MM.1S (cell line): Measurements from ENCODE around the gene TRUB2.
"Not testable (repeated sequence)": the region's sequence is repeated elsewhere in the genome, so short reads cannot be mapped to it uniquely, and the experiment has no call there.

Source experiments
- DNase-seq: peaks from one replicate; pipeline ENCODE4 v3.0.0-alpha.2; 2015
- H2AFZ ChIP-seq: fragments of 300-600 bp; sonication (generic); 2 replicates; pipeline ENCODE4 v1.6.0; 2016; ENCODE audit warnings: antibody characterized with exemption, low read length
- H3F3A ChIP-seq: fragments of 300-600 bp; sonication (generic); 2 replicates; pipeline ENCODE4 v1.6.1; 2016; ENCODE audit warnings: mild to moderate bottlenecking, antibody characterized with exemption, low read length, moderate library complexity, mixed read lengths; ENCODE audit not compliant: insufficient read depth
- H3K27ac ChIP-seq: fragments of 300-600 bp; sonication (generic); 2 replicates; pipeline ENCODE4 v1.5.1; 2016; ENCODE audit warnings: mild to moderate bottlenecking, low read length
- H3K27me3 ChIP-seq: fragments of 300-600 bp; sonication (generic); replicated peaks from 2 replicates; pipeline ENCODE4 v1.6.0; 2016; ENCODE audit warnings: low read length; ENCODE audit not compliant: insufficient read depth
- H3K36me3 ChIP-seq: fragments of 300-600 bp; sonication (generic); replicated peaks from 2 replicates; pipeline ENCODE4 v1.6.1; 2016; ENCODE audit warnings: mild to moderate bottlenecking, low read length, mixed read lengths; ENCODE audit not compliant: insufficient read depth
- H3K4me1 ChIP-seq: fragments of 300-600 bp; sonication (generic); 2 replicates; pipeline ENCODE4 v1.6.1; 2016; ENCODE audit warnings: low read length, mixed read lengths
- H3K4me2 ChIP-seq: fragments of 300-600 bp; sonication (generic); 2 replicates; pipeline ENCODE4 v1.6.0; 2016; ENCODE audit warnings: low read depth, low read length
- H3K4me3 ChIP-seq: fragments of 300-600 bp; sonication (generic); 2 replicates; pipeline ENCODE4 v1.5.1; 2016; ENCODE audit warnings: low read length, mixed read lengths
- H3K79me2 ChIP-seq: fragments of 300-600 bp; sonication (generic); 2 replicates; pipeline ENCODE4 v1.6.1; 2016; ENCODE audit warnings: mixed run types, low read length, mixed read lengths
- H3K9ac ChIP-seq: fragments of 300-600 bp; sonication (generic); 2 replicates; pipeline ENCODE4 v1.6.1; 2016; ENCODE audit warnings: low read length, mixed read lengths
- H3K9me2 ChIP-seq: fragments of 300-600 bp; sonication (generic); replicated peaks from 2 replicates; pipeline ENCODE4 v1.6.1; 2016; ENCODE audit warnings: mild to moderate bottlenecking, low read length, mixed read lengths; ENCODE audit not compliant: insufficient read depth
- H3K9me3 ChIP-seq: fragments of 300-600 bp; sonication (generic); replicated peaks from 2 replicates; pipeline ENCODE4 v1.6.1; 2016; ENCODE audit warnings: mild to moderate bottlenecking, low read length, mixed read lengths; ENCODE audit not compliant: insufficient read depth
- H4K20me1 ChIP-seq: fragments of 300-600 bp; sonication (generic); 2 replicates; pipeline ENCODE4 v1.6.1; 2016; ENCODE audit warnings: mild to moderate bottlenecking, low read length, moderate library complexity, mixed read lengths; ENCODE audit not compliant: insufficient read depth
- EZH2 ChIP-seq: fragments of 300-600 bp; sonication (generic); optimal IDR thresholded peaks from 2 replicates; pipeline ENCODE3; 2017; ENCODE audit warnings: low read depth, mild to moderate bottlenecking, antibody characterized with exemption, low read length, mixed read lengths
- EZH2phosphoT487 ChIP-seq: fragments of 300-600 bp; sonication (generic); IDR thresholded peaks from 2 replicates; pipeline ENCODE4 v1.6.1; 2018; ENCODE audit warnings: antibody characterized with exemption, low read length
- TF ChIP-seq, protein P1 (sequence below): fragments of 300-600 bp; sonication (generic); IDR thresholded peaks from 2 replicates; pipeline ENCODE4 v1.5.1; 2016; ENCODE audit warnings: antibody characterized with exemption, low read length, mixed read lengths

Gene TRUB2

DNA sequence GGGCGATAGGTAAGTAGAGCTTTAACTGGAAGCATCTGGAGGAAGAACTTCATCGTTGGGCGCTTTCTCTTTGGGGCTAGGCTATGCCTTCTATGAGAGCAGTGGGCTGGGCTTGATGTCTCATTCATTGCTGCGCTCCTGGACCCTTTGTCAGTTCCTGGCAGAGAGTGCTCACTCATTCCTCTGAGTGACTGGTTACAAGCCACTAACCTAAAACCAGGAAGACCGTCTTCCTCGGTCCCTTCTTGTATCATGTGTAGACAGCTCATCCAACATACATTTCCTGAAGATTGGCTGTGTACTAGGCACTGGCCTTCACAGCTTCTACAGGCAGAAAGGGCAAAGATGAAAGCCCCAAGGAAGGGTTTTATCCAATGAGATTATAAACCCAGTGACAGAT lies 39.7 kb downstream of the TRUB2 start:
- Histone ChIP-seq H3K4me2 (no peak overlapping the region), H3K79me2 (no peaks in the 10 kb centered on the region), H3K9ac (no peak overlapping the region), H3K9me2 (no peaks in the 10 kb centered on the region), H3F3A (no peaks in the 10 kb centered on the region), H3K36me3 (no peaks in the 10 kb centered on the region), H3K9me3 (no peaks in the 10 kb centered on the region), H3K4me3 (no peak overlapping the region), H2AFZ (no peak overlapping the region), H4K20me1 (no peaks in the 10 kb centered on the region), H3K27me3 (no peaks in the 10 kb centered on the region), H3K27ac (no peak overlapping the region), H3K4me1 (no peaks in the 10 kb centered on the region)
- no peak for DNase-seq
- TF ChIP-seq, protein P1, sequence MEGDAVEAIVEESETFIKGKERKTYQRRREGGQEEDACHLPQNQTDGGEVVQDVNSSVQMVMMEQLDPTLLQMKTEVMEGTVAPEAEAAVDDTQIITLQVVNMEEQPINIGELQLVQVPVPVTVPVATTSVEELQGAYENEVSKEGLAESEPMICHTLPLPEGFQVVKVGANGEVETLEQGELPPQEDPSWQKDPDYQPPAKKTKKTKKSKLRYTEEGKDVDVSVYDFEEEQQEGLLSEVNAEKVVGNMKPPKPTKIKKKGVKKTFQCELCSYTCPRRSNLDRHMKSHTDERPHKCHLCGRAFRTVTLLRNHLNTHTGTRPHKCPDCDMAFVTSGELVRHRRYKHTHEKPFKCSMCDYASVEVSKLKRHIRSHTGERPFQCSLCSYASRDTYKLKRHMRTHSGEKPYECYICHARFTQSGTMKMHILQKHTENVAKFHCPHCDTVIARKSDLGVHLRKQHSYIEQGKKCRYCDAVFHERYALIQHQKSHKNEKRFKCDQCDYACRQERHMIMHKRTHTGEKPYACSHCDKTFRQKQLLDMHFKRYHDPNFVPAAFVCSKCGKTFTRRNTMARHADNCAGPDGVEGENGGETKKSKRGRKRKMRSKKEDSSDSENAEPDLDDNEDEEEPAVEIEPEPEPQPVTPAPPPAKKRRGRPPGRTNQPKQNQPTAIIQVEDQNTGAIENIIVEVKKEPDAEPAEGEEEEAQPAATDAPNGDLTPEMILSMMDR = no peak
- TF ChIP-seq EZH2phosphoT487 (no peak), EZH2 (no peak)

DNA sequence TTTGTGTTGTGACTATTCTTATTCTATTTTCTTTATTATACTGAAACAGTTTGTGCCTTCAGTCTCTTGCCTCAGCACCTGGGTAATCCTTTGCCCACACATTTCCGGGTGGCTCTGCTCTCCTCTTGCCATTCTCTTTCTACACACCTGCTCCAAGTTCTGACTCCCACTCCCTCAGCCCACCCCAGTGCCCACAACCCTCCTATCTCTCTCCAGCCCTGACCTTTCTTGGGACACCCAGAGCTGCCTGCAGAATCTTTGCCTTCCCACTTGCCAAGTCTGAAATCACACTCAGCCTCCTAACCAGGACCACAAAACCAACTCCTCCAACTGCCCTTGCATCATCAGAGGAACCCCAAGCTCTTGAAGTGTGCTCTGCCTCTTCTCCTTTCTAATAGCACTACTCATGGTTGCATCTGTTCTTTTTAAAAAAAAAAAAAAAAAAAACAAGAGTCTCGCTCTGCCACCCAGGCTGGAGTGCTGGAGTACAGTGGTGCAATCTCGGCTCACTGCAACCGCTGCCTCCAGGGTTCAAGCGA lies 42.1 kb downstream of the TRUB2 start:
- Histone ChIP-seq H3K4me1 (peaks cover 5% of the 10 kb centered on the region; the same call in 1 of the 2 replicates), H3K79me2 (peaks cover 11% of the 10 kb centered on the region), H4K20me1 (no peaks in the 10 kb centered on the region), H3K4me3 (no peak overlapping the region), H3K9ac (no peak overlapping the region), H3K27me3 (no peaks in the 10 kb centered on the region), H3F3A (no peaks in the 10 kb centered on the region), H3K9me2 (no peaks in the 10 kb centered on the region), H2AFZ (no peak overlapping the region), H3K27ac (no peak overlapping the region), H3K4me2 (no peak overlapping the region), H3K9me3 (no peaks in the 10 kb centered on the region), H3K36me3 (no peaks in the 10 kb centered on the region)
- DNase-seq = no peak
- TF ChIP-seq EZH2phosphoT487 (no peak), EZH2 (no peak)
- TF ChIP-seq, protein P1 = no peak

DNA sequence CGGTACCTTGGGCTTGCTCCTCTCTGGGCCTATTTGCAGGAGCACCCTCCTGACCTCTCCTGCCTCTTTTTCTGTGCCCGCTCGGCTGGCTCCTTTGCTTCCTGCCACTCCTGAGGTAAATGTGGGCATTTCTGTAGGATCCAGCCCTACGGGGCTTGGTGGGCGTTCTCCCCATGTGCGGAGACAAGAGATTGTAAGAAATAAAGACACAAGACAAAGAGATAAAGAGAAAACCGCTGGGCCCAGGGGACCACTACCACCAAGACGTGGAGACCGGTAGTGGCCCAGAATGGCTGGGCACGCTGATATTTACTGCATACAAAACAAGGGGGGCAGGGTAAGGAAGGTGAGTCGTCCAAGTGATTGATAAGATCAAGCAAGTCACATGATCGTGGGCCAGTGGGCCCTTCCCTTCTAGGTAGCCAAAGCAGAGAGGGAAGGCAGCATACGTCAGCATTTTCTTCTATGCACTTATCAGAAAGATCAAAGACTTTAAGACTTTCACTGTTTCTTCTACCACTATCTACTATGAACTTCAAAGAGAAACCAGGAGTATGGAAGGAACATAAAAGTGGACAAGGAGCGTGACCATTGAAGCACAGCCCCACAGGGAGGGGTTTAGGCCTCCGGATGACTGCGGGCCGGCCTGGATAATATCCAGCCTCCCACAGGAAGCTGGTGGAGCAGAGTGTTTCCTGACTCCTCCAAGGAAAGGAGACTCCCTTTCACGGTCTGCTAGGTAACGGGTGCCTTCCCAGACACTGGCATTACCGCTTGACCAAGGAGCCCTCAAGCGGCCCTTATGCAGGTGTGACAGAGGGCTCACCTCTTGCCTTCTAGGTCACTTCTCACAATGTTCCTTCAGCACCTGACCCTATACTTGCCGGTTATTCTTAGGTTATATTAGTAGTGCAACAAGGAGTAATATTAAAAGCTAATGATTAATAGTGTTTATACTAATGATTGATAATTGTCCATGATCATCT lies 42.9 kb downstream of the TRUB2 start:
- H3F3A ChIP-seq, H3K27ac ChIP-seq, H3K9ac ChIP-seq, H3K9me2 ChIP-seq, H2AFZ ChIP-seq, DNase-seq, H3K36me3 ChIP-seq, H3K27me3 ChIP-seq, H3K4me2 ChIP-seq, H4K20me1 ChIP-seq, H3K4me3 ChIP-seq, H3K4me1 ChIP-seq, H3K9me3 ChIP-seq: not testable (repeated sequence)
- H3K79me2 ChIP-seq = peaks cover 18% of the 10 kb centered on the region
